Raji (cell line): ENCODE measurements around the gene CHPF.

Source experiments
- POLR2A ChIP-seq: IDR thresholded peaks from 2 replicates; pipeline ENCODE4 v1.6.1; 2011; ENCODE audit warnings: low read depth, low read length, control low read depth; ENCODE audit not compliant: insufficient read depth

Gene CHPF, protein sequence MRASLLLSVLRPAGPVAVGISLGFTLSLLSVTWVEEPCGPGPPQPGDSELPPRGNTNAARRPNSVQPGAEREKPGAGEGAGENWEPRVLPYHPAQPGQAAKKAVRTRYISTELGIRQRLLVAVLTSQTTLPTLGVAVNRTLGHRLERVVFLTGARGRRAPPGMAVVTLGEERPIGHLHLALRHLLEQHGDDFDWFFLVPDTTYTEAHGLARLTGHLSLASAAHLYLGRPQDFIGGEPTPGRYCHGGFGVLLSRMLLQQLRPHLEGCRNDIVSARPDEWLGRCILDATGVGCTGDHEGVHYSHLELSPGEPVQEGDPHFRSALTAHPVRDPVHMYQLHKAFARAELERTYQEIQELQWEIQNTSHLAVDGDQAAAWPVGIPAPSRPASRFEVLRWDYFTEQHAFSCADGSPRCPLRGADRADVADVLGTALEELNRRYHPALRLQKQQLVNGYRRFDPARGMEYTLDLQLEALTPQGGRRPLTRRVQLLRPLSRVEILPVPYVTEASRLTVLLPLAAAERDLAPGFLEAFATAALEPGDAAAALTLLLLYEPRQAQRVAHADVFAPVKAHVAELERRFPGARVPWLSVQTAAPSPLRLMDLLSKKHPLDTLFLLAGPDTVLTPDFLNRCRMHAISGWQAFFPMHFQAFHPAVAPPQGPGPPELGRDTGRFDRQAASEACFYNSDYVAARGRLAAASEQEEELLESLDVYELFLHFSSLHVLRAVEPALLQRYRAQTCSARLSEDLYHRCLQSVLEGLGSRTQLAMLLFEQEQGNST

GRCh38 chr2:219543596-219544358 is at the start of gene CHPF, which contains the start of gene TMEM198:
Gene CHPF, minus strand, starts transcription at chr2:219543809. Its CDS starts 271 bp downstream, at chr2:219543538.
Gene TMEM198, plus strand, starts transcription at chr2:219544028. Its CDS starts 700 bp downstream, at chr2:219544728.
- peak; percentile 70 for TF ChIP-seq POLR2A

GRCh38 chr2:219593154-219593553 is 49.5 kb upstream of the CHPF start:
- no peak for TF ChIP-seq POLR2A

DNA sequence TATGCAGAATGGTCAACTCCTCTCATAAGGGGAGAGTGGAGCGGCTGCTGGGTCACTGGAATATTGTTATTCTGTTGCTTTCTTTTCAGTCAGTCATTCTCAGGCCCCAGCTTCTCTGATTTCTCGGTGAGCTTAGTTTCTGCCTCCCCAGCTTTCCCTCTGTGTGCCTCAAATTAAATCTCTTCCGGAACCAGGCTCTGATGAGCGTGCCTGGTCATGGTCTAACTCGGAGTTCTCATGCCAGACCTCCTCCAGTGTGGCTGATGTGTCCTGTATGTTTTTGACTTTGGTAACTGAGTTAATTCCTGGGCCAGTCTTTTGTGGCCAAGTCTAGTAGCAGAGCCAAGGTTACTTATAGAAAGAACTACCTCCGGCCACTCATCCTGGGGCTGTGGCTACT is 49.1 kb upstream of the CHPF start:
- no peak for TF ChIP-seq POLR2A

GRCh38 chr2:219591091-219591490 is 47.5 kb upstream of the CHPF start:
- no peak for TF ChIP-seq POLR2A

GRCh38 chr2:219581346-219581745 is 37.7 kb upstream of the CHPF start:
- TF ChIP-seq POLR2A = no peak

GRCh38 chr2:219578811-219579613 is 35.4 kb upstream of the CHPF start:
- no peak for TF ChIP-seq POLR2A

DNA sequence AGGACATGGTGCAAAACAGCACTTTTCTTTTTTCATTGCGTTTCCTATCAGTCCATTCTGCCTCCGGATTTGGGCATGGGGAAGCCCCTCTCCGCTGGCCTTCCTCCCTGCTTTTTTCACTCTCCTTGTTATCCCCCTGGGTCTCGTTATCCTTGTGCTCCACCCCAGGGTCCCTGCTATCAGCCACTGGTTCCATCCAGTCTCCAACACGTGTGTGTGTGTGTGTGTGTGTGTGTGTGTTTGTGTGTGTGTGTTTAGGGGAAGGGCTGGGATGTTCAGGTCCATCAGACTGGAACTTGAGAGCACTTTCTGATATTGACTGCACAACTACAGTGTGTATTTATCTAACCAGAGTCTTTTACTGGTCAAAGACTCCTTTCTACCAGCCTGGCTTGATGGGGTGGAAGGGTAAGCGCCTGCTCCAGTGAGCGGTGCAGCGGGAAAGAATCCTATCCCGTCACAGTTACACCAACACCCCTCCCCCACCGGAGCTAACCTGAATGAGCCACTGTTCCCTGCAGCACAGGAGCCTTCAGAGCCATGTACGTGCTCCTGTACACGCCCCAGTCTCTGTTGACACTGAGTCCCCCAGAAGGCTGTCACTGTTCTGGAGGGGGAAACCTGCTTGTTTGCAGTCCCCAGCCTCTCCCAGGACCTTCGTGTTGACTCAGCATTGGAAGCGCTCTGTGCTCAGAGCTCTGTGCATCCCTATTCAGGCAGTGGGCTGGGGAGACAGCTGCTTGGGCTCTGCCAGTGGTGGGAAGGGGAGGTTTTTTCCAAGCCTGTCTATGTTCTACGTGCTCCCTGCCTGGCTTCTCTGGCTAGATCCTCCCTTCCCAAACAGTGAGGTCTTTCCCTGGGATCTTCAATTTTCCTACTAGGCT is 33.1 kb upstream of the CHPF start:
- TF ChIP-seq POLR2A = no peak

GRCh38 chr2:219575566-219576504 is 32.2 kb upstream of the CHPF start:
- no peak for TF ChIP-seq POLR2A

- no peak for TF ChIP-seq POLR2A
Measured at GRCh38 chr2:219574484-219575311, 31.1 kb upstream of the CHPF start.

DNA sequence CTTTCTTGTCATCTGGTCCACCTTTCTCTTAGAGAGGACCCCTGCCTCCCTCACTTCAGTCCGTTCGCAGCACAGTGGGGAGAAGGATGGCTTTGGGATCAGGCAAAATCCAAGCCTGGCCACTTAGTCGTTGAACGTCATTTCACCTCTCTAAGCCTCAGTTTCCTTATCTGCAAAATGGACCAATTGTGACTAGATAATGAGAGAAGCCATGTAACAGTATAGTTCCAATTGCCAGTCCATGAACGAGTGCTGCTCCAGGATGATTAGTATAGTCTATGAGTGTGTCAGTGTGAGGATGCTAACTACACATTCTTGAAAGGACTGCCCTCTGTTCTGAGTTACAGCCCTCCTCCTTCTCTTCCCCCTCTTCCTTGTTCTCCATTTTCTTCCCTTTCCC is 29.6 kb upstream of the CHPF start:
- no peak for TF ChIP-seq POLR2A

DNA sequence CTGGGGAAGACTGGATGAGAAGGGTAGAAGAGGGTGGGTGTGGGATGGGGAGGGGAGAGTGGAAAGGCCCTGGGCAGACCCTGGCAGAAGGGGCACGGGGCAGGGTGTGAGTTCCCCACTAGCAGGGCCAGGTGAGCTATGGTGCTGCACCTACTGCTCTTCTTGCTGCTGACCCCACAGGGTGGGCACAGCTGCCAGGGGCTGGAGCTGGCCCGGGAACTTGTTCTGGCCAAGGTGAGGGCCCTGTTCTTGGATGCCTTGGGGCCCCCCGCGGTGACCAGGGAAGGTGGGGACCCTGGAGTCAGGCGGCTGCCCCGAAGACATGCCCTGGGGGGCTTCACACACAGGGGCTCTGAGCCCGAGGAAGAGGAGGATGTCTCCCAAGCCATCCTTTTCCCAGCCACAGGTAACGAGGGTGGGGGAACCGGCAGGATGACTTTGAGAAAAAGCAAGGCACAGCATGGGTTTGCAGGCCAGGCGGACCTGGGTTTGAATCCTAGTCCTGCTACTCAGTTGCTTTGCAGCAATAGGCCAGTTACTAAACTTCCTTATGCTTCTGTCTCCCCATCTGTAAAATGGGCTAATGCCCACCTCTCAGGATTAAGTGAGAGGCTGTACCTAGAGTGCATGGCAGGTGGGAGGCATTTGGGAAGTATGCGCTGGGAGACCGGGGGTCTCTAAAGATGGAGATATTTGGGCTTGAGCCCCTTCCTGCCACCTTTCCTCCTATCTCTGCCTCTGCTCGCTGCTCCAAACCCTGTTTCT is 28.8 kb upstream of the CHPF start, which contains the start of gene INHA:
TSS of gene INHA (plus strand) at position 74 of the 765 bp plus-strand sequence. CDS start at position 139, 65 bp downstream.
- TF ChIP-seq POLR2A = no peak
